ENCODE data around the gene FBXL17. TPM values are rescaled to one million over a fixed set of nuclear protein-coding genes. Genes with fewer than 3 reads are reported as not detected.
A peak's percentile ranks its signal among the peaks of the same experiment; 100 is the strongest.

FBXL17 gene
- total RNA-seq, 1 experiment from 2014 or later, result 16.2 TPM

DNA sequence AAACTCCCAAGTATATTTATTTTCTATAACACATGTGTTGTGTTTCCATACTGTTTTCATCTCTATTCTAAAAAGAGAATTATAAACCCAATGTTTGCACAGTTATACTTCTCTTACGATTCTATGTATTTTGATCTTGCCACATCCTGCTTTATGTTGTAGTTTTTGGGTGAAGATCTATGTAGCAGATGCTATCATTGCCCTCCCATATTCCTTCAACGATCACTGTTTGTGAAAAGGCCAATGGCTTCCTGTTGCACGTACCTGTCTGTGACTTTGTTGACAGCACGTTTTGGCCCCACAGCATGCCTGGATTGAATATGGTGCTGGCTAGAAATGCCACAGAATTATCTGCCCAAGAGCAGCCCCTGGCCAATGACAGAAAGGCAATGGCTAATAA is 456.7 kb downstream of the FBXL17 start:
- H3K36me3 ChIP-seq, result no peaks in the 10 kb centered on the region
- no peak for DNase-seq
- H3K9me3 ChIP-seq, result no peaks in the 10 kb centered on the region
- H3K4me3 ChIP-seq, result no peak overlapping the region
- no peaks in the 10 kb centered on the region for H3K27me3 ChIP-seq

DNA sequence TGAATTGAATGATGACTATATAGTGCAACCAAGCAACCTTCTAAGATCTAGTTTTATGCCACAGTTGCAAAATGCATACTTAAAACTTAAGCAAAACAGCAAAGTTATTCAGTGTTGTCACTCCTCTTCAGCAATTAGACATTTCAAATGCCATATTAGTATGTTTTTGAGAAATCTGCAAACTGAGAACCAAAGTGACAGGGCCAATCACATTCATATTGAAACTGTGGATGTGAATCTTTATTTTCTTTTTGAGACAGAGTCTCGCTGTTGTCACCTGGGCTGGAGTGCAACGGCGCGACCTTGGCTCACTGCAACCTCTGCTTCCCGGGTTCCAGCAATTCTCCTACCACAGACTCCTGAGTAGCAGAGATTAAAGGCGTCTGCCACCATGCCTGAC is 461.9 kb downstream of the FBXL17 start:
- DNase-seq, result no peak
- H3K4me3 ChIP-seq, result no peak overlapping the region
- H3K27me3 ChIP-seq, result no peaks in the 10 kb centered on the region
- H3K36me3 ChIP-seq, result no peaks in the 10 kb centered on the region
- H3K9me3 ChIP-seq, result no peaks in the 10 kb centered on the region

DNA sequence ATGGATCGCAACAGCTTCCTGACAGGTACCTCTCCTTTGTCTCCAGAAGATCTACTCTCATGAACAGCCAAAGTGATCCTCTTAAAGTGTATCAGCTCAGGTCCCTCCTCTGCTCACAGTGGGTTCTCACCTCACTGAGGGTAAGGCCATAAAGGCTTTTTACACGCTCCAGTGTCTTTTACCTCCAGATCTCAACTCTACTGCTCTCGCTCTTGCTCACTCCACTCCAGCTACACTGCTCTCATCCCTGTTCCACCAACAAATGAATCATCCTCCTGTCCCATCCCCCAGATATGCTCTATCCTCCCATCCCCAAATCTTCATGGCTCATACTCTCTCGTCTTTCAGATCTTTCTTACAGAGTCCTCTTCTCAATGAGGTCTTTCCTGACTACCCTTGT is 462.5 kb downstream of the FBXL17 start:
- H3K27me3 ChIP-seq, result no peaks in the 10 kb centered on the region
- H3K36me3 ChIP-seq, result no peaks in the 10 kb centered on the region
- H3K4me3 ChIP-seq, result no peak overlapping the region
- DNase-seq, result no peak
- H3K9me3 ChIP-seq, result no peaks in the 10 kb centered on the region

DNA sequence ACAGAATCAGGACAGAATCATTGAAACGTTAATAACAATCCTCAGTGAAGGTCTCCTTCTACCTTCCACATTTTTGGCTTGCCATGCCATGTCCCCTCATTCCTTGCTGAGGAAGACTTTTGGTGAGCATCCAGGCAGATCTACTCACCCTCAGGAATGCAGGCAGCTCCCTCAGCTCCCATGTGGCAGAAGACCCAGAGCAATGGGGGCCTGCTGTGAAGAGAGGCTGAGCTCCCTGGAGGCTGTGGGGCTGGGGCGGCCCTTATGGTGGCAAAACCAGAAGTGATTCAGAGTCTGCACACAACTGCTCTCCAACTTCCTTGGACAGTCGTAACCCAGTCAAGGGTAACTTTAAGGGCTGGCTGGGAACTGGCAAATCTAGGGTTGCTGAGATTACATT is 463.9 kb downstream of the FBXL17 start:
- peak; percentile 83 for DNase-seq
- no peak overlapping the region for H3K4me3 ChIP-seq
- no peaks in the 10 kb centered on the region for H3K36me3 ChIP-seq
- no peaks in the 10 kb centered on the region for H3K27me3 ChIP-seq
- H3K9me3 ChIP-seq, result no peaks in the 10 kb centered on the region

DNA sequence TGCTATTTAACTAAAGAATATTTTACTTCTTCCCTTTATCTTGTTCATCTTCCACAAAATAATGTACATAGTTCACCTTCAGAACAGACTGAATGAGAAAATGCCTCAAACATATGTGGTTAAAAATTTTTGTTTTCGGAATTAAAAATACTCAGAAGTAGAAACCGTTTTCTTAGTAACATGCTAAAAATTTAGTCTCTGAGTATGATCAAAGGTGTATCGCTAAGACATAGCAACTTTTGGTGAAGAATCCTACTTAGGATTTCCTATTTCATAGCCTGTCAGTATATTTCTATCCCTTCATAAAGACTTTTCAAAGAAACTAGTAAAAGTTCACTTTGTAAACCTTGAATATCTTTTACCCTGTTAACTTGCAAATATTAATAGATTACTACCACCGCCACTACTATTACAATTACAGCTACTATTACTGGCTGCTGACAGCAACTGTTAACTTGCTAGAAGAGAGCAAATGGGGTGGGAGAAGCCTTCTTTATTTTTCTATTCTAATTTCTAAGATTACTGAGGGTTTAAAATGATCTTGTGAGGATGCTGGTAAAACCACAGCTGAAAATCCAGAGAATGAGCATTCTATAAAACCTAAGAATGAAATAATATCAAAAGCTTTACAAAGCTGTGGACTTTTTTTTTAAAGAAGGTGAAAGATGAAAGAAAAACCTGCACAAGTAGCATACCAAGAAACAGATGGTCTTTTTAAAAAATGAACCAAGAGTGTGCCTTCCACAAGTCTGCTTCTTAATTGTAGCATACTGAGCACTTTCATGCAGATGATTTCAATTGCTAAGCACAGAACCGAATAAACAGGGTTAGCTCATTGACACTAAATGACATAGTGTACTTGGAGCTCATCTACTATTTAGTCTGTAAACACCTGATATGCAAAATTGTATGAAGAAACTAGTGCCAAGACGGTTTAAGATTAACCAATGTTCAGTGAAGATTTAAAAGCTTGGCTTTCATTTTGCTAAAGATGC is 464.9 kb downstream of the FBXL17 start:
- Histone ChIP-seq H3K4me3 (no peak overlapping the region), H3K9me3 (no peaks in the 10 kb centered on the region)
- no peak for DNase-seq

DNA sequence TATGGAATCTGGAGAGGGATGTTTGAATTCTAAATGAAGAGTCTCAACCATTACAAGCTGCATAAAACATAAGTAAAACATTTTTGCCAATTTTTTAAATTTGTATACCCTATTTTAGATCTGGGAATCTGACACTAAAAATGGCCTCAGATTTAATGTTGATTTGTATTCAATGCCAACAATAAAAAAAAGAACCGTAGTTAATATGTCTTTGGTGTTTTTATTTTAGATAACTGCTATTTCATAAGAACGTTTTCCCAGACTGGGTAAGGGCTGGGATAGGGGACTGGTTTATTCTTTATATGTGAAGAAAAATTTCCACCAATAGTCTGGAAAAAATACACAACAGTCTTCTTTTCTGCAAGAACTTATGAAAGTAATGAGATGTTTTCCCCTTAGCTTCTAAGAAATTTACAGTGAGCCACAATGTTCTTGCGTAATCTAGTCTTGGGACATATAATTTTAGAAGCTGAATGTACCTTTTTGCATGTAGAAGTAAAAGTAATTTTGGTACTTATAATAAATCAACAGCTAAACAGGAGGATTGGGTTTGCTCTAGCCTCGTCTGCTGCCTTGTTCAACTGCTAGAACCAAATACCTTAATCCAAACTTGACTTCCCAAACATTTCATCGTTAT is 466.6 kb downstream of the FBXL17 start:
- no peak overlapping the region for H3K4me3 ChIP-seq
- H3K9me3 ChIP-seq, result no peaks in the 10 kb centered on the region
- H3K36me3 ChIP-seq, result no peaks in the 10 kb centered on the region
- H3K27me3 ChIP-seq, result no peaks in the 10 kb centered on the region
- DNase-seq, result no peak

More for the DNA sequence above, 464.9 kb downstream of the FBXL17 start:
- H3K36me3 ChIP-seq, result no peaks in the 10 kb centered on the region
- H3K27me3 ChIP-seq, result no peaks in the 10 kb centered on the region

DNA sequence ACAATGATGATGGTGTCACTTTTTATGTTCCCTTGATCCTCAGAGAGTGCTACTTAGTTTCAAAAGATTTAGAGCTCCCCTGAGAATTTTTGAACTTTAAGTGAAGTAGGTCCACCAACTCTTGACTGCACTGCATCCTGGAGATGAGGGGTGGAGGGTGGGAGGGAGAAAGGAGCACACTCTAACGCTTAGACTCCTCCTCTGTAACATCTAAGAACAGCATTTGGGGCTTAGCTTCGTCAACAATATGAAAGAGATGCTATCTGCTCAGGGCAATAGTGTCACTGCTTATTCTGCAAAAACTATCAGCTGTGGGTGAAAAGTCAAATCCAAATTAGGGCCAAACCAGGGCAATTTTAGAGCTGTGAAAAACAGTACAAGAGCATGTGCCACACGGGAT is 468.4 kb downstream of the FBXL17 start:
- H3K36me3 ChIP-seq, result no peaks in the 10 kb centered on the region
- no peak overlapping the region for H3K4me3 ChIP-seq
- DNase-seq, result no peak
- no peaks in the 10 kb centered on the region for H3K27me3 ChIP-seq
- H3K9me3 ChIP-seq, result no peaks in the 10 kb centered on the region

DNA sequence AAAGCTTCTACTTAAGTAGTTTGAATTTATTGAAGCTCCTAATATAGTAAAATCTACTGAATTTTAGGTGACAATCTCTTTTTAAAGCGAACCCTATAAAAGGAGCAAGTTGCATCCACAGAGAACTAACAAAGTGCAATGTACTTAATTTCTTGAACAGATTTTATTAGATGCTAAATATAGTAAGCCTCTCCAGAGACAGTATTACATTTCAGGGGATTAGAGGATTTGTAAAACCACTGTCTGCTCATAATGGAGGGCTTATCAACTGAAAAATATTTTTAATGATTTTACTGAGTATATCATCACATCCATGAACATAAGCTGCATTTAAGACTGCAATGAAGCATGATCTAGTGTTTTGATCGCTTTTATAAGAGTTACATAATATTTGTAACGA is 481.2 kb downstream of the FBXL17 start:
- Histone ChIP-seq H3K9me3 (no peaks in the 10 kb centered on the region), H3K27me3 (no peaks in the 10 kb centered on the region), H3K4me3 (no peak overlapping the region), H3K36me3 (no peaks in the 10 kb centered on the region)
- DNase-seq, result no peak

DNA sequence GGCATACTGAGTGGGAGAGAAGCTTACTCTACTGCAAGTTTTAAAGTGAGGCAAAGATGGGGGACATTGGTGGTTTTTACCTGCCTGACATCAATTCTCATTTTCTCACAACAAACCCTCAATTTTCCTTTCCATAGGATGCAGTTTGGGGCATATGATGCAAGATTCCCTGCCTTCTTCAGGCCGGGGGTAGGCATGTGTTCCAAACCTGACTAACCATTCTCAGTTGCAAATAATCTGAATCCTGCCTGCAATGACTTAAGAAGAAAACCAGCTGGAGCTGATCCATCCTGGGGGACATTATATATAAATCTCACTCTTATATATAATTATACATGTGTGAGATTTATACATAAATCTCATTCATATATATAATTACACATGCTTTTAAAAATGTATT is 487.5 kb downstream of the FBXL17 start:
- Histone ChIP-seq H3K4me3 (no peak overlapping the region), H3K27me3 (no peaks in the 10 kb centered on the region), H3K9me3 (no peaks in the 10 kb centered on the region), H3K36me3 (no peaks in the 10 kb centered on the region)
- DNase-seq, result peak; percentile 45

DNA sequence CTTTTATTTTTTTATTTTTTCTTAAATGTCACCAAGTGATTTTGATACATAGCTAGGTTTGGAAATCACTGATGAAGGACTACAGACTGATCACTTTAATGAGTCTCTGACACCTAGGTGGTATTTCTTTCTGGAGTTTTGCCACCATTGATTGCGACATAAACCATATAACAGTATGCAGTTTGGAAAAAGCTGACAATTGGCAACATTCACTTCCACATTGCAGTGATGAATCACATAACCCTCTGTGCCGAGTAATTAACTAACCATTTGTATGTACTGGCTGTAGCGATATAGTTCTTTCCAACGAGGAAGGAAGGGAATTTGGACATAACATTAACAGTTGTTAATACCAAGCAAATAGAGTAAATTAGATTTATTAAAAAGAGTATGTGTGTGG is 488.3 kb downstream of the FBXL17 start:
- no peaks in the 10 kb centered on the region for H3K36me3 ChIP-seq
- no peak overlapping the region for H3K4me3 ChIP-seq
- H3K27me3 ChIP-seq, result no peaks in the 10 kb centered on the region
- DNase-seq, result peak; percentile 16
- no peaks in the 10 kb centered on the region for H3K9me3 ChIP-seq

DNA sequence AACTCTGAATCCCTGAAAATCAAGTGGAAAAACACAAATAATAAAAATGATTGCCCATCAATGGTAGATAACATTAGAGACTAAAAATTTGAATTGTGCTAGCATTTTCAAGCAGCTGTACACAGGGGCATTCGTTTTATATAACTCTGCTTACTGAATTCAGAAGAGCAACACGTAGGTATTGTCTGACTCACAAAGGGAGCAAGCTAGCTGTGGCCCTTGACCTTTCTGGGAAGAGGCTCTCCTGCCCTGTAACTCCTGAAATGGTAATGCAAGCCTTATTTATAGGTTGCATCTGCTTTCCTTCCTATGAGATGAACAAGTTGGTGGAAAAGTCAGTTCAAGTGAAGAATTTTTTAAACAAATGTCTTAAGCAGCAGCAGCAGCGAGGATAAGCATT is 492.5 kb downstream of the FBXL17 start:
- H3K4me3 ChIP-seq, result no peak overlapping the region
- H3K27me3 ChIP-seq, result no peaks in the 10 kb centered on the region
- no peaks in the 10 kb centered on the region for H3K9me3 ChIP-seq
- no peaks in the 10 kb centered on the region for H3K36me3 ChIP-seq
- DNase-seq, result no peak

DNA sequence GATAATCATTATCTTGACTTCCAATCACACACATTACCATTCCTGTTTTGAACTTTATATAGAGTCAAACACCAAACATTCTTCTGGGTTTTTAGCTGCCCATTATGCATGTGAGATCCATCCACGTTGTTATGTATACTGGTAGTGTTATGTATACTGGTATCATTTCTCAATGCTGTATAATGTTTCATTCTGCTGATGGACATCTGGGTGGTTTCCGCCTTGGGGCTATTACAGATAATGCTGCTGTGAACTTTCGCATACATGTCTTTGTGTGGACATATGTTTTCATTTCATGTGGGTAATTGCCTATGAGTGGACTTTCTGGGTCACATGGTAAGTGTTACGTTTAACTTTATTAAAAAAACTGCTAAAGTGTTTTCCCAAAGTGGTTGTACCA is 493.4 kb downstream of the FBXL17 start:
- Histone ChIP-seq H3K36me3 (no peaks in the 10 kb centered on the region), H3K4me3 (no peak overlapping the region), H3K9me3 (no peaks in the 10 kb centered on the region), H3K27me3 (no peaks in the 10 kb centered on the region)
- no peak for DNase-seq

DNA sequence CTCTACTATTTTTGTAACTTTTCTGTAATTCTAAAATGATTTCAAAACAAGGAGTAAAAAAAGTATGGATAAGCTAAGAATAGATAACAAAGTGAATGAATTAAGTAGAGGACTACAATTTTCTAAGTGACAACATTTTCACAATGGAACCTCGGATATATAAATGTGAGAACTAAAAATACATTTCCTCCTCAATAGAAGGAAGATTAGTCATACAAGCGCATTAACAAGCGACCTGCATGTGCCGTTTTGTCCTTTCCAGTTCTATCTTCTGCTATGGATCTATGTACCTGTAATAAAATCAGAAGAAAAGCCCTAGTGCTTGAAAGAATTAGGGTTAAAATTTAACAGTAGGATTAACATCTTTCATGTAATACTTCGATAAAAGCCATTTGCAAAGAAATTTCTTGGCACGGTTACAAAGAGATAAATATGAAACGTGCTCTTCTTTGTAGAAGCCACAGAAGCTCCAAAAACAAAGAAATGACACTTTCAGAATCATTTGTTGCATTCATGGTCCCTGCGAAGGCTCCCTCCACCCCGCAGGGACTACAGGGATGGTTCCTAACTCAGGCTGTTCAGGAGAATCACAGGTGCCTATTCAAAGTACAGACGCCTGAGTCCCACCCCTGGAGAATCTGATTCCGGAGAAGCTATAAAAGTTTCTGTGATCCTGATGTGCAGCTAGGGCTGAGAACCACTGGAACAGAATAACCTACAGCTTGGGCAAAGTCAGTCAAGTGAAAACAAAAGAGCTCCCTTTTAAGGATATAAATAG is 494.5 kb downstream of the FBXL17 start:
- DNase-seq, result no peak
- H3K4me3 ChIP-seq, result no peak overlapping the region
- no peaks in the 10 kb centered on the region for H3K9me3 ChIP-seq
- no peaks in the 10 kb centered on the region for H3K36me3 ChIP-seq
- no peaks in the 10 kb centered on the region for H3K27me3 ChIP-seq

DNA sequence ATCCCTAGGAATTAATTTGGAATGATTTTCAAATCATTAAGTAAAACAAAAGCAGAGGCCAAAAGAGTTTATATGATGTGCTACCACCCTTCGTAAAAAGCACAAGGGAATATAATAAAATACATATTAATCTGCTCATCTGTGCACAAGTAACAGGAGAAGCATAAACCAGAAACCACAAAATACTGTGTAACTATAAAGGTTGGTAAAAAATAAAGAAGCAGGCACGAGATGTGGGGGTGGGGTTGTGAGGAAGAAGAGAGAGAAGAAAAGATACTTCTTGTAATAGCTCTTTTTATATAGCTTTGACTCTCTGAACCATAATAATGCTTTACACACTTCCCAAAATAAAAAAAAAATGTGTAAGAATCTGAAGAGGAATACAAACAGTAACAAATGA is 496.3 kb downstream of the FBXL17 start:
- DNase-seq, result no peak
- Histone ChIP-seq H3K36me3 (no peaks in the 10 kb centered on the region), H3K4me3 (no peak overlapping the region), H3K9me3 (no peaks in the 10 kb centered on the region), H3K27me3 (no peaks in the 10 kb centered on the region)

DNA sequence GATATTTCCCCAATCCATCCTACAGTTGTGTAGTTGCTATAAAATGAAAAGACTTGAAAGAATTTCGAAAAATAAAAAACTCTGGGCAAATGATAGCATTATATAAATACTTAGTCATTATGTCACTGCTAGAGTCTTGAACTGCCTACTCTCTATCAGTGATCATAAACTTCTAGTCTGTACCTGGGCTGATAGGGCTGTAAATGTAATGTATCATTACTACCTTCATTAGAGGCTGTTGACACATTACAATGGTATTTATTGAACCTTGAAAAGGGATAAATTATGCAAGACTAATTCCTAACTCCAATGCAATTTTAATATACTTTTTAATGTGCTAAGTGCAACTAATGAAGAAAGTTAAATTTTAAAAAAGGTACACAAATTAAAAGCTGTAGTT is 497.0 kb downstream of the FBXL17 start:
- Histone ChIP-seq H3K4me3 (no peak overlapping the region), H3K9me3 (no peaks in the 10 kb centered on the region), H3K36me3 (no peaks in the 10 kb centered on the region), H3K27me3 (no peaks in the 10 kb centered on the region)
- DNase-seq, result no peak

DNA sequence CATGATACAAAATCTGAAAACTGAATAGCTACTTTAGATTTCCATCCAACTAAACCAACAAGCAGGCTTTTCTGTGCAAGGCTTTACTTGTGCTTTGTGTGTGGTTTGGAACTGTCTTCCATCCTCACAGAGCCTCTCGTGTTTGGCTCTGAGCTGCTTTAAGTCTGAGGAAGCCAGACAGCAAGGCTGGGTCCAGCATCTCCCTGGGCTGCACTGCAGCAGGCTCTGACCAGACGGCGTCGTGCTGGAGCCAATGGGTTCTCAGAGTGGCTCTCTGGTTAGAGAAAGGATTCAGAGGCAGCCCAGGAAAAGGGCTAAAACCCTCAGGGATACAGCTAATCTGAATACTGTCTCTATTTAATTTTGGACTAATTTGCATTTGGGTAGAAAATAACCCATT is 503.2 kb downstream of the FBXL17 start:
- H3K36me3 ChIP-seq, result no peaks in the 10 kb centered on the region
- H3K9me3 ChIP-seq, result no peaks in the 10 kb centered on the region
- H3K4me3 ChIP-seq, result no peak overlapping the region
- H3K27me3 ChIP-seq, result no peaks in the 10 kb centered on the region
- no peak for DNase-seq

DNA sequence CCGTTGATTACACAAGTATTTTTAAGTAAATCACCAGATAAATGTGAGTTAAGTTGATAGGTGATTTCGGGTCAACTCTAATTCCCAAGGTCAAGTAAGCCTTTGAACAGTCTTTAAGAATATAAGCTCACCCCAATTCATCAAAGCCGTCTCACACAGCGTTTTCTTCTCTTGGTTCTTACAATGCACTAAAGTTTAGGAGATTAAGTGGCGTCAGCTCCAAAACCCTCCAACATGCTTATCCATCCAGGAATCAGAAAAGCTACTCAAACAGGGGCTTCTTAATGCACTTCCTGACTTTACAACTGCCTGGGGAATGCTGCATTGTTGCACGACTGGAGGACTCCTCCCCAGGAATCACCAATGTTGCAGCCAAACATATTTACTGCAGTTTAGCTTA is 505.0 kb downstream of the FBXL17 start:
- no peak overlapping the region for H3K4me3 ChIP-seq
- DNase-seq, result no peak
- H3K36me3 ChIP-seq, result no peaks in the 10 kb centered on the region
- H3K27me3 ChIP-seq, result no peaks in the 10 kb centered on the region
- no peaks in the 10 kb centered on the region for H3K9me3 ChIP-seq
